Bone marrow (tissue), 2 donors: ENCODE measurements around the gene SPC24.
A peak's percentile ranks its signal among the peaks of the same experiment; 100 is the strongest.
"Not testable (repeated sequence)": the region's sequence is repeated elsewhere in the genome, so short reads cannot be mapped to it uniquely, and the experiment has no call there.

Experiments
- DNase-seq, 2 donors: peaks; one replicate each; lab custom pipeline; 2025; lab: John Stamatoyannopoulos, UW

SPC24 gene

GRCh38 chr19:11164879-11165406 is 9.4 kb upstream of the SPC24 start:
- DNase-seq, result no peak

GRCh38 chr19:11164296-11164695 is 8.7 kb upstream of the SPC24 start:
- DNase-seq, result no peak

GRCh38 chr19:11160440-11160768 is 4.8 kb upstream of the SPC24 start:
- DNase-seq, result not testable (repeated sequence)

- no peak for DNase-seq
Observed at GRCh38 chr19:11159598-11160439, 4.2 kb upstream of the SPC24 start.

- no peak for DNase-seq
Observed at GRCh38 chr19:11154683-11155047, 917 bp downstream of the SPC24 start.

GRCh38 chr19:11152318-11153062 is 3.1 kb downstream of the SPC24 start:
- DNase-seq, result no peak

GRCh38 chr19:11151181-11151580 is 4.4 kb downstream of the SPC24 start:
- DNase-seq, result no peak

- DNase-seq, result no peak
Observed at GRCh38 chr19:11148001-11148400, 7.6 kb downstream of the SPC24 start.

GRCh38 chr19:11145536-11145924 is 10.1 kb downstream of the SPC24 start:
- DNase-seq, result no peak

GRCh38 chr19:11142528-11143171 is 12.9 kb downstream of the SPC24 start:
- DNase-seq, result peak in 1 of 2 donors; percentile 5

- no peak for DNase-seq
Observed at GRCh38 chr19:11141937-11142527, 13.6 kb downstream of the SPC24 start.

GRCh38 chr19:11140896-11141295 is 14.7 kb downstream of the SPC24 start:
- DNase-seq, result no peak

- not testable (repeated sequence) for DNase-seq
Observed at GRCh38 chr19:11140023-11140538, 15.5 kb downstream of the SPC24 start.

- peak; percentile 31 to 59 for DNase-seq
Observed at GRCh38 chr19:11138601-11139300, 16.8 kb downstream of the SPC24 start.

- DNase-seq, result peak; percentile 22 to 33
Observed at GRCh38 chr19:11137542-11138384, 17.8 kb downstream of the SPC24 start.

- no peak for DNase-seq
Observed at GRCh38 chr19:11136400-11137101, 19.0 kb downstream of the SPC24 start.

- DNase-seq, result no peak
Observed at GRCh38 chr19:11131471-11131870, 24.1 kb downstream of the SPC24 start.

- peak; percentile 28 to 71 for DNase-seq
Observed at GRCh38 chr19:11130824-11131455, 24.6 kb downstream of the SPC24 start.

- no peak for DNase-seq
Observed at GRCh38 chr19:11127905-11128304, 27.7 kb downstream of the SPC24 start.
